Renal cortical epithelial cell (primary cell): ENCODE data around the gene HMCN1. TPM values are rescaled to one million over a fixed set of nuclear protein-coding genes. Genes with fewer than 3 reads are reported as not detected.
A peak's percentile ranks its signal among the peaks of the same experiment; 100 is the strongest.

Experiments
- DNase-seq: peaks from one replicate; pipeline ENCODE4 v3.0.0-alpha.2; 2011; ENCODE audit warnings: low read depth
- total RNA-seq: library from RNA; depleted of rRNA; stranded (reverse); fragments of >200 nt; gene quantifications from 2 replicates; pipeline ENCODE4 v1.2.3, GENCODE V29; 2014

HMCN1 gene
- 0.17 and 57.9 TPM in 2 replicates for total RNA-seq

- peak; percentile 59 for DNase-seq
Observed at GRCh38 chr1:185733818-185734735, at the start of gene HMCN1. TSS of gene HMCN1 (plus strand) at chr1:185734391. CDS start at chr1:185734780, 389 bp downstream.

DNA sequence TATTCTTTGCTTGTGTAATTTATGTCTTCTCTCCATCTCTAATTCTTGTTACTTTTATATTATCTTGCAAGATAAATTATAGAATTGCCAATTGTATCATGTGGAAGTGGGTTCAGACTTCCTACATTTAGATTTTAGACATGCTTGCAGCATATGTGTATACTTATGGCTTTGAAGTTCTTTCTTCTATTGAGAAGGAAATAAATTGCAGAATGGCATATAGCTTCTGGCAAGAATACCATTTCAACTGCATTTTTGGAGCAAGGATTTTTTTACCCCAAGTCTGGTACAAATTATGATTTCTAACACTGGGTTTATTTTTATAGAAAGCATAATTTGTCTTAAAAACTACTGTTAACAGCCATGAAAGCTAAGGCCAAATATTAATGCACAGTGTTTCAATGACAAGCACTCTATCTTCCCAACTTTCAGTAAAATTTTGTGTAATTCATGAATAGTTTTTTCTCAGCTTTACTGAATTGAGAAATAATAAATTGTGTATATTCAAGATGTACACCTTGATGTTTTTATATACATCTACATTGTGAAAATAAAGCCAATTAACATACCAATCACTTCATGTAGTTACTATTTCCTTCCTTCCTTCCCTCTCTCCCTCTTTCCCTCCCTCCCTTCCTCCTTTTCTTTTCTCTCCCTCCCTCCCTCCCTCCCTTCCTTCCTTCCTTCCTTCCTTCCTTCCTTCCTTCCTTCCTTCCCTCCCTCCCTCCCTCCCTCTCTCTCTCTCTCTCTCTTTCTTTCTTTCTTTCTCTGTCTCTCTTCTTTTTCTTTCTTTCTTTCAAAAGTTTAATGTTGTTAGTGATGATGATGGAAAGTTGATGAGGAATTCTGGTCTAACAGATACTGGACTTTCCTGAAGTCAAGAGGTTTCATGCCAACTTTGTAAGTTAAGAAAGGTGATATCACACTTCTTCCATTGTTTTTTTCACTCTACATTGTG lies 47.1 kb upstream of the HMCN1 start:
- DNase-seq: no peak

DNA sequence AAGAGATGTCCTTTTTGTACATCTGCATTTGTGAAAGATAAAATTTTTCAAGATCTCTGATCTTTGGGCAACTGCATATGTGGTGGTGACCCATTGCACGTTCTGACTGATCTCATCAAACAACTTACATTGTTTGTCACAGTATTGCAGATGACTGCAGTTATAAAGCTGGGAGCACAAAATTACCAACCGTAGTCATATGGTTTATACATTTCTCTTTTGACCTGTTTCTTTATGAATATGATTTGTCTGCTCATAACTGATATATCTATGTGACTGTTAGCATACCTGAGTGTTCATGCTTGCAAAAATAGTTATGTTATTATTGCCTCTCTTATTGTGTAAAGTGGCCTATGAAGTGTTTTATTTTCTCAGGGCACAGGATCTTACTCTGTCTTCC lies 43.7 kb upstream of the HMCN1 start:
- no peak for DNase-seq

DNA sequence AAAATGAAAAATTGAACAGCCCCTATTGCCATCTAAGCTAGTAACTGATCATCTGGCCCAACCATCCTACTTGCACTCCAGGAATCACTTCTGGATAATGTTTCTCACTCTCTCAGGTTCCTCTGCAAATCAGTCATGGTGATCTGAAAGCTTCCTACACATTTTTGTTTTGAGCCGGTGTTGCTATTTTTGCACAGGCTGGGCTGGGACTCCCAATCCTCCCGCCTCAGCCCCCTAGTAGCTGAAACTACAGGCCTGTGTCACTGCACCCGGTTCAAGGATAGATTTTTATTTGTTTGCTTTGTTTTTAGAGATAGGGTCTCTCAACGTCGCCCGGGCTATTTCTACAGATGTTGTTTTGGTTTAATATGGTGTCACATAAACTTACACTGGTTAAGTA lies 40.5 kb upstream of the HMCN1 start:
- no peak for DNase-seq

DNA sequence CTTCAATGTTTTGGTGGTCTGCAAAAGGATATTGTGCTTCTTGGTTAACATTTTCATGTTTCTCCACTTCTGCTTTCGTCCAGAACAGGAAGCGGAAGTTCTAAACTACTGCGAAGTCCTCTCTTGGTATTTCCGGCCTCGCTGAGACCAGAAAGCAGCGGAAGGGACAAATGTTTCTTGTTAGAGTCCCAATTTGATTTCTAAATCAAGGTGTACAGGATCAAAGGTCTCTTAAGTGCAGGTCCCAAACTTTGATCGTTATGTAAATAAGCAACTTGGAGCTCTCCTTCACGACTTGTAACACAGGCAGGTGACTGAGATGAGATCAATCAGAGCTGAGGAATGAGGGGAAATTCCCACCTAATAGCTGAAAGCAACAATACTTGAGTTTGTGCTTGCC lies 40.1 kb upstream of the HMCN1 start:
- DNase-seq: peak; percentile 40

DNA sequence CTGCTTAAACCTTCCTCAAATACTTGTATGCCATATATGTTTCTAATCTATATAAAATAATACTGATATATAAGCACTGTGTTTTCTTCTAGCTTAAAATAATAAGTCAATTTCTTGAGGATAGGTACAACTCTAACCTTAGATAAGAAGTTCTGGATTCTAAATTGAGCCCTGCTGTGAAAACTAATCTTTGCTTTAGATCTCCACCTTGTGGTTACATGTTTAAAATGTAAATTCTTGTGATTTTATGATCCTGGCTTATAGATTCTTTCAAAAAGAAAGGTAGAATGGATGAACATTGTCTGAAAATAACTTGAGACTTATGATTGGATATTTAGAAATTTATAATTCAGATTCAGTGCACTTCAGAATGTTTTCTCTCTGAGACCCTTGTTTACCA lies 38.9 kb upstream of the HMCN1 start:
- DNase-seq: no peak

DNA sequence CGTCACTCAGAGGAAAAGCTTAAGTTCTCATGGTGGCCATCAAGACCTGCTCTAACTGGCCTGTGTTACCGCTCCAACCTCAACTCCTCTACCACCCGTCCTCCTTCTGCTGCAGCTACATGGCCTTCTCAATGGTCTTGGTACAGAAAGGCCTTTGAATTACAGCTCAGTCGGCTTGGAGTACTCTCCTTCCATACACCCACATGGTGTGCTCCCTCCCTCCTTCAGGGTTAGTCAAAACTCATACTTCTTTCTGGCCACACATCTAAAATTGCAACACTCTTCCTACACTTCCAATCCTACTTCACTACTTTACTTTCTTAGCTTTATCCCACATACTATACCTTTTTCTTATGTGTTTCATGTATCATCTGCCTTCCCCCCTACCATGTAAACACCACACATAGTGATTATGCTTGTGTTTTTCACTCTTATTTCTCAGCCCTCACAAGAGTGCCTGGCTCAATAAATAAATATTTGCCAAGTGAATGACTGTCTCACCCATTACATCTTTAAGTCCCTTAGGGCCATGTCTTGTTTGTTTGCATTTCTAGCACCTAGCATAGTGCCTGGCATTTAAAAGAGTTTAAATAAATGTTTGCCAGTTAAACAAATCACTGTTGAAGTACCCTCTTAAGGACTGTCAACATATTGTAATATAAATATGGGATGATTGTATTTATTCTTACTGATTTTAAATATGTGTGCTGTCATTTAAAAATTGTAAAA lies 37.6 kb upstream of the HMCN1 start:
- DNase-seq: no peak

DNA sequence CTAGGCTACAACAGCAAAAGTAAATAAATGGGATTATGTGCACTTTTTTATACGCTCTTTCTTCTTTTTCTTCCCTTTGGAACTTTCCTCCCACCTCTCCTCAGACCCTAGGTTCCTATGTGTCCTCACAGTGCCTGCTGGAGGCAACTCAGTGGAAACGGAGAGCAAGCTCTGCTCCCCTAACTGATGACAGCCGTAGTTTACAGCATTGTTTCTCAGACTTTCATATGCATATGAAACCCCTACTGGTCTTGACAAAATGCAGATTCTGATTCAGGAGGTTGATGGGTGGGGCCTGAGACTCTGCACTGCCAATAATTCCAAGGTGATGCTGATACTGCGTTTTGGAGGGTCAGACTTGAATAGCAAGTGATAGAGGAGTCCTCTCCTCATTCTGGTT lies 34.3 kb upstream of the HMCN1 start:
- no peak for DNase-seq

GRCh38 chr1:185701650-185702049 lies 32.5 kb upstream of the HMCN1 start:
- no peak for DNase-seq

DNA sequence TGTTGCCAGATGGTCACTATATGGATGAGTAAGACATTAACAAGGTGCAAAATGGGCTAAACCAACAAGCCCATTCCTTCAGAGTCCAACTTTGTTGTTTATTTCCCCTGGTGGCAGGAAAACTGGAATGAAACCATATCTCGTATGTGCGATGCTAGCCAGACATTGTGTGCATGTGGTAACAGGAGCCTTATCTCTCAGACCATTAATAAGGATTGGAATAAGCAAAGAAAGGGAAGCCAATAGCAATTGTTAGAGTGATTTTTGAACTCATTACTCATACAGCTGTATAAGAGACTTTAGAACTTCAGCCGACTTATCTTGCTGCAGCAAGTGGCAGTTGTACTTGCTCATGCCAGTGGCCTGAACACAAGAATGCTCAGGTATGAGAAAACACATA lies 30.0 kb upstream of the HMCN1 start:
- no peak for DNase-seq

DNA sequence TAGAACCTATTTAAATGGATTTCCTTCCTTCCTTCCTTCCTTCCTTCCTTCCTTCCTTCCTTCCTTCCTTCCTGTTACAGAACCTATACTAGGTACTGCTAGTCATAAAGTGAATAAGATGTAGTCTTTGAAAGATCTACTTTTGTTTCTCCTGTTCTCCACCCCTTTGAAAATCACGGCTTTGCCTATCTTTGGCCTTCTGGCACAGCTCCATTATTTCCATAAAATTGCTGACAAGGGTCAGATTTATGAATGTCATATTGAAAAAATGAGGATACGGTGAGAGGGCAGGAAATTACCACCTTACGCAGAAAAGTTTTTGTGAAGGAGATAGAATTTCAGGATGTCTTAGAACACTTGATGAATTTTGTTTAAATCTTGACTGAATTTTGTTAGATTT lies 18.1 kb upstream of the HMCN1 start:
- no peak for DNase-seq

DNA sequence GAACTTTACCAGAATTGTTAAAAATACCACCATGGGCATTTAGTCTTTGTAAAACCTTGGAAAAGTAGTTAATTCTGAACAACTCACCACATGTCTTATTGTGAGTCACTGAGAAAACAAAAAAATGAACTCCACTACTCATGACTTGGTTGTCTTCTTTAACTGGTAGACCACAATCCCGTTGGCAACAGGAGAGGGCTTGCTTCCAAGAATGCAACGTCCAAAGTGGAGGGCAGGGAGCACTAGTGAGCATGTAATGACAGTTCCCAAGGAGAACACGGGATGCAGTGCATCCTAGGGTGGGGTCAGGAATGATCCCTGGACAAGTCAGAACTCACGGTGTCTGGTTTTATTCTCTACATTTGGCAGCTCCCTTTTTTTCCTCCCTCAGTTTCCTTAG lies 15.2 kb upstream of the HMCN1 start:
- peak; percentile 99 for DNase-seq

DNA sequence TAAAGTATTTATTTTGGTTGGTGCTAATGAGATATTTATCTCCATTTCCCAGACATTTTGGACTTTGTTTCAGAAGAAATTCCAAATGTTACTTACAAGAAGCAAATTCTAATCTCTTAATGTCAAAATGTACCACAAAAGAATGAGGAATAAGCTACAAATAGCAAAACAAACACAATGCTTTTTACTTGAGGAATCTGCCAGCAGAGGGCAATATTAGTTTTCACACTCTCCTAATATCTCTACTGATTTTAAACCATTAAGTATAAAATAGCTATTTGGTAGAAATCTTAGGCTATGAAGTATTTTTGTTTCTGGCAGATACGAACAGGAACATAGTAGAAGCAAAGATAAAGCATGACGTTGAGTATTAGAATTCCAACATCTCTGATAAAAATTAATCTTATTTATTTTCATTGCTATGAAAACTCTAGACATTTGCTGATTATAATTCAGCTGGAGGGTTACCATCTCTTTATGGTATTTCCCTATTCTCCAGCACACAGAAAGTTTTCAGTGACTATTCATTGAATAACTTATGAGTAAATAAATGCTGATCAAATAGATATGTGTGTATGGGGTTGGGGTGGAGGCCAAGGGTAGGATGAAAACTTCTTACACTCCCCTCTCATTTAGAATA lies 13.4 kb upstream of the HMCN1 start:
- DNase-seq: peak; percentile 74

DNA sequence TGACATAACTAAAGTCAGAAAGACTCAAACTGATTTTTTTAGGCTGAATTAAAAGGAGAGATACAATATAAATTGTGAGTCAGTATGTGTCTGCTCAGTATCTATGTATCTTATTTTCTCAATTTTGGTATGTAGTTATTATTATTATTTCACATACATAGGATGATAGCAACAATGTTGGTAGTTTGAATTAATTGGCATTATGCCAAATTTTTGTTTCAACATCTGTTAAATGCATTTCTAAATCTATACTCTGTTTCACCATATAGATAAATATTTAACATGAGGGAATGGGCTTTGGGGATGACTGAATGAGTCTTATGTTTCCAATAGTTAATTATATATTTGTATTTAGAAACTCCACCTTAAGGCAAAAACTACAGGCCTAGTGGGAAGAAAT lies 12.6 kb upstream of the HMCN1 start:
- DNase-seq: no peak

DNA sequence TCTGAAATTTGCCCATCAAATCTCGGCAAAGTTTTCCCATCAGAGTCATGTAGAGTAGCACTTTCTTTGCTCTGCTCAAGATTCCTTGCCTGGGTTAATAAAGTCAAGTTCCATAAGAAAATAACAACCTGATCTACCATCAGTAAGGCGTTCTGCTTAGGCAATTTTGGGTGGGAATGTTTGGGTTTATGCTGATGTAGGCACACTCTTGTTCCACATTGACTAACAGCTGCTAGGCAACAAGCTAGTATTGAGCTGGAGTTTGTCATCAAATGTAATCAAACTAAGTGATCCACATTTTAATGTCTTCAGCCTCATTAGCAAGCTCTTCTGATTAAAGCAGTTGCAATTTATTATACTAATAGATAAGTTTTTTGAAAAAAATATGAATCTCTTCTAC lies 12.1 kb upstream of the HMCN1 start:
- DNase-seq: no peak

GRCh38 chr1:185727726-185728125 lies 6.5 kb upstream of the HMCN1 start:
- DNase-seq: no peak

DNA sequence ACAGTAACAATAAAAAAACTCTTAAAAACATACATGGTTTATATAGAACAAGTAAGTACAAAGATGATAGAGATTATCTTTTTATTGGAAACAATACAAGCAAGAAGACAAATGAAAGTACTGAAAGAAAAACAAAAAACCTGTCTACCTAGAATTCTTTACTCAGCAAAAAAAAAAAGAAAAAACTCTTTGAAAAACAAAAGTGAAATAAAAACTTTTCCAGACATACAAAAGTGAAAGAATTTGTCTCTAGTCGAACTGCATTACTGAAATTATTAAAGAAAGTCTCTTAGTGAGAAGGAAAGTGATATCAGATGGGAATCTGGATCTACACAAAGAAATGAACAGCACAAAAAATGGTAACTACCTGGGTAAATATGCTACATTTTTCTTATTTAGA lies 2.7 kb upstream of the HMCN1 start:
- DNase-seq: no peak

GRCh38 chr1:185732951-185733350 lies 1.2 kb upstream of the HMCN1 start:
- no peak for DNase-seq

DNA sequence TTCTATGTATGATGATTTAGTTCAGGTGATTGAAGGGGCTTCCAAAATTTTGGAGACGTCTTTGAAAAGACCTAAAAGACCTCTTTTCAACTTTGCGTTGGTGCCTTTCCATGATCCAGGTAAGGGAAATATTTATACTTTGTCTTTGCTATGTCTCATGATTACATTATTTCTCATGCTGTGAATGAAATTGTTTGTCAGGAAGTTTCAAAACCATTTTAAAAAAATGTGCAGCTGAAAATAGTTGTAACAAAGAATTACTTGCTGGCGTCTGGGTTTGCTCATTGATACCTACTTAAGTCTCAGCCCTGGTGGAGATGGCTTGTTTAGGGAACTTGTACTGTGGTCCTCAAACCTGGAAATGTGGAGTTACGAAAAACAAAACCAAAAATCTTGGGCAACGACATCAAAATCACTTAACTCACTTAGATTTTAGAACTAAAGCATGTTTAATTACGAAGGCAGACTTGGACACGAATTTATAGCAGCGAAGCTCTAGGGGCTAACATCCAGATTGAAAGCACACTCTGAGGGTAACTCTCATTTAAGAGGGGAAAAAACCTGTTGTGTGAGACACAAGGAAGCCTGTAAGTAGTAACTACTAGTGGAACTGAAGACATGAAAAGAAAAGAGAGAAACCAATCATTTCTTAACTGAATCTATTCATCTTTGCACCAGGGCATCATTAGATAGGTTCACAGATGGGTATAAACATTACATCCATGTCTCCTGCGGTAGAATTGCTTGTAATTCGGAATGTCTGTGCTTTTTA lies 924 bp downstream of the HMCN1 start:
- no peak for DNase-seq

- no peak for DNase-seq
Observed at GRCh38 chr1:185735701-185736064, 1.5 kb downstream of the HMCN1 start.

DNA sequence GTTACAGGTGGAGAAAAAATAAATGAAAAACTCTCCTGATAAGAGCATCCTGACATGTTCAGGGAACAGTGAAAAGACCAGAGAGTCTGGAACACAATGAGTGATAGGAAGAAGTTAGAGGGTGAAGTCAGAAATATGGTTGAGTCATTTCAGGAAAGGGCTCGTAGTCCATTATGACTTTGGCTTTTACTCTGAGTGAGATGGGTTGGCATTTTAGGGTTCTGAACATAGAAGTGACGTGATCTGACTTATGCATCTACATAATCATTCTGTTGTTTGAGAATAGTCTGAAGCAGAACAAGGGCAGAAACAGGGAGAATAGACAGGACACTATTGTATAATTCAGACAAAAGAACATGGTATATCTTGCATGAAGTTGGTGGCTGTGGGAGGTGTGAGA lies 5.8 kb downstream of the HMCN1 start:
- DNase-seq: no peak
